Aorta (tissue), 5 donors: Measurements from ENCODE around the gene EFCC1. TPM values are rescaled to one million over a fixed set of nuclear protein-coding genes. Genes with fewer than 3 reads are reported as not detected.

Experiments used
- ATAC-seq: fragments of 200-7000 bp; cut with Tn5 transposase; one replicate; pipeline ENCODE4 v1.9.1; 2022; ENCODE audit warnings: moderate library complexity; ENCODE audit not compliant: low FRiP score
- DNase-seq, 2 donors: peaks; one replicate each; pipeline ENCODE4 v3.0.0-alpha.2; 2020
- H3K27ac ChIP-seq, 2 donors: one replicate each; pipeline ENCODE4 v1.5.1; 2013; ENCODE audit warnings: low read length in 2 of 2, mild to moderate bottlenecking in 2 of 2, moderate library complexity in 2 of 2, control low read depth in 1 of 2, inconsistent platforms in 1 of 2, low read depth in 1 of 2
- H3K27me3 ChIP-seq, 2 donors: one replicate each; pipeline ENCODE4 v1.6.1; 2013; ENCODE audit warnings: control low read depth in 1 of 2, low read length in 1 of 2, mild to moderate bottlenecking in 1 of 2, moderate library complexity in 1 of 2; ENCODE audit not compliant: insufficient read depth in 2 of 2, control insufficient read depth in 1 of 2
- H3K36me3 ChIP-seq, 2 donors: one replicate each; pipeline ENCODE4 v1.6.1; 2013; ENCODE audit warnings: control low read depth in 1 of 2, low read length in 1 of 2, mild to moderate bottlenecking in 1 of 2; ENCODE audit not compliant: insufficient read depth in 2 of 2, control insufficient read depth in 1 of 2
- H3K4me1 ChIP-seq, 2 donors: one replicate each; pipeline ENCODE4 v1.6.1; 2013; ENCODE audit warnings: low read length in 2 of 2, control low read depth in 1 of 2, mild to moderate bottlenecking in 1 of 2, moderate library complexity in 1 of 2; ENCODE audit not compliant: insufficient read depth in 2 of 2, control insufficient read depth in 1 of 2
- H3K4me3 ChIP-seq, 2 donors: one replicate each; pipeline ENCODE4 v1.5.1; 2013; ENCODE audit warnings: low read length in 2 of 2, control low read depth in 1 of 2, mild to moderate bottlenecking in 1 of 2
- H3K9me3 ChIP-seq: one replicate; pipeline ENCODE4 v1.6.1; 2013; ENCODE audit warnings: mild to moderate bottlenecking, low read length; ENCODE audit not compliant: control insufficient read depth
- WGBS, 2 donors: extraction: QIAGEN DNeasy Blood & Tissue Kit; methylation state at CpG; one replicate each; pipeline ENCODE4 v1.1.7; 2013; 5-methylcytosine and 5-hydroxymethylcytosine counted together
- intact Hi-C, 2 donors: fragments of 100-400 bp; cut with DNase I; formaldehyde crosslinking; loops; one replicate each; pipeline versions ENCODE4 v1.14.2 to v1.15.0; 2022
- polyA plus RNA-seq, 2 donors: library from polyadenylated mRNA; stranded (reverse); fragments of 200-250 nt; gene quantifications; one replicate each; pipeline ENCODE4 v1.2.3, GENCODE V29; 2013
- total RNA-seq, 2 donors: library from RNA; stranded (reverse); fragmentation: NEBNext Ultra II Directional; extraction: Animal tissue kit (Norgen Biotek cat#: 25700); gene quantifications; one replicate each; pipeline ENCODE4 v1.2.1, GENCODE V29; 2021
- donor health status: healthy with polysubstance abuse.
- donor health status: Bipolar disorder and iron deficiency.
- donor health status: DM: no; HTN: no; CAD: no.
- donor health status: DM: no; HTN: no; CAD: no.
- donor health status: DM: yes; HTN: yes; CAD: no.

Gene EFCC1
- total and polyA plus RNA-seq, 4 donors, result 0.13 to 3.1 (median 1.0) TPM

DNA sequence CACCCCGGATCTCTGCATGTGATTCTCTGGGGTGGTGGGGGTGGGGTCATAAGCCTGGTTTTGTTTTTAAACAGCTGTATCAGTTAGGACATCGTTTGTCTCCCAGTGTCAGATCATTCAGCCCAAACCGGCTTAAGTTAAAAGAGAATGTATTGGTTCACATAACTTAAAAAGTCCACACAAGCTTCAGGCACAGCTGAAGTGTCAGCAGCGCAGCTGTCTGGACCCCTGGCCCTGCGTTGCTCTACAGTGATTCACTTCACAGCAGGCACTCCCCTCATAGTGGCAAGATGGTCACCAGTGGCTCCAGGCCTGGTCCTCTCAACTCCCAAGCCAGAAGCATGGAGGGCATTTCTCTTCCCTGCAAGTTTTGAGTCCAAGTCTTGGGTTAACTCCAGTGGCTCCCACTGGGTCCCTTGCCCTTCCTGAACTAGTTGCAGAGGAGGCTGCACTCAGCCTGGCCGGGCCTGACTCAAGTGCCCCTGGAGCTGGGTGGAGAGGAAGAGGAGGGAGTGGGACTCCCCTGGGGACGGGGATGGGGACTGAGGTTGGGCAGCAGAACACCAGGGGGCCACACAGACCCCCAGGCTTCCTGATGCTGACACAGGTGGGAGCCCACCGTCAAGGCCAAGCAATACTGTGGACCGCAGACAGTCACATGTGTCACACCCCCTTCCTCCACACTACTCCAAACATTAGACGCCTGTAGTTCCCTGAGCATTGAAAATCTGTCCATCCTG lies 30.5 kb downstream of the EFCC1 start:
- Histone ChIP-seq H3K9me3 (no peaks in the 10 kb centered on the region), H3K4me1 (no peaks in the 10 kb centered on the region), H3K4me3 (no peak overlapping the region), H3K36me3 (no peaks in the 10 kb centered on the region), H3K27me3 (no peaks in the 10 kb centered on the region), H3K27ac (no peak overlapping the region)
- WGBS, 2 donors, result 83 to 87% methylated on average over 10 of the region's 10 CpGs
- DNase-seq (peak in 1 of 2 donors; percentile 51), ATAC-seq (no peak)
- intact Hi-C loops, result no loop called here

DNA sequence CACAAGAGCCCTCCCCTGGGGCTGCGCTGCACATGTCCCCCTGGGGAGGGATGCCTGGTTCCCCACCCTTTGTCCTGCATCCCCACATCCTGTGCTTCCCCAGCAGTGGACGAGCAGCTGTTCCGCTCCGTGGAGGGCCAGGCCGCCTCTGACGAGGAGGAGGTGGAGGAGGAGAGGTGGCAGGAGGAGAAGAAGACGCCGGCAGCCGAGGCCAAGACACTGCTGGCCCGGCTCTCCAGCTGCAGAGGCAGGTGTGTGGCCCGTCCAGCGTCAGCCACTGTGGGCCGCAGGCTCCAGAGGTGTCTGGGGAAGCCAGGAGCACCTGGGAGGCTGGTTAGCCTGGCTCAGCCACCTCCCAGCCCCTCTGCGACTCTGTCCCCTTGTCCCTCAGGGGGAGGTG lies 31.6 kb downstream of the EFCC1 start:
- no peaks in the 10 kb centered on the region for H3K9me3 ChIP-seq
- ATAC-seq (no peak), DNase-seq (peak in 1 of 2 donors; percentile 61)
- H3K27me3 ChIP-seq, result no peaks in the 10 kb centered on the region
- no peak overlapping the region for H3K27ac ChIP-seq
- WGBS, 2 donors, result 90 to 92% methylated on average over 13 to 14 of the region's 14 CpGs
- no peak overlapping the region for H3K4me3 ChIP-seq
- intact Hi-C loops, result no loop called here
- no peaks in the 10 kb centered on the region for H3K4me1 ChIP-seq
- no peaks in the 10 kb centered on the region for H3K36me3 ChIP-seq

DNA sequence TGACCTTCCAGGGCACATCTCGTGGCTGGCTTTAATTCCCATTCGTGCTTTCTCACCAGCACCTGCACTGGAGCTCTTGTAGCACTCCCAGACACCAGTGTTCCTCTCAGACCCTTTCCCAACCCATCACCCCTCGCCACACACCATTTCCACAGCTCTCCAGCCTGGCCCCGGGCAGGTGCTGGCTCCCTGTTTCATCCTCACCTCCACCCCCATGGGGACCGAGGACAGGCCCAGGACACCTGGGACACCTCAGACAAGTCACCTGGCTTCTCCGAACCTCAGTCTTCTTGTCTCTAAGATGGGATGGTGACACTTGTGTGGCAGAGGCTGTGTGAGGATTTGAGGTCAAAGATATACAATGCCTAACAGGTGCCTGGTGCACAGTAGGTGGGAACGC lies 32.0 kb downstream of the EFCC1 start:
- Histone ChIP-seq H3K27ac (no peak overlapping the region), H3K36me3 (no peaks in the 10 kb centered on the region), H3K4me3 (no peak overlapping the region), H3K4me1 (no peaks in the 10 kb centered on the region), H3K9me3 (no peaks in the 10 kb centered on the region), H3K27me3 (no peaks in the 10 kb centered on the region)
- no peak for ATAC-seq
- peak in 1 of 2 donors; percentile 50 for DNase-seq
- 91 to 93% methylated on average over 7 of the region's 7 CpGs for WGBS, 2 donors
- intact Hi-C loops, result no loop called here

DNA sequence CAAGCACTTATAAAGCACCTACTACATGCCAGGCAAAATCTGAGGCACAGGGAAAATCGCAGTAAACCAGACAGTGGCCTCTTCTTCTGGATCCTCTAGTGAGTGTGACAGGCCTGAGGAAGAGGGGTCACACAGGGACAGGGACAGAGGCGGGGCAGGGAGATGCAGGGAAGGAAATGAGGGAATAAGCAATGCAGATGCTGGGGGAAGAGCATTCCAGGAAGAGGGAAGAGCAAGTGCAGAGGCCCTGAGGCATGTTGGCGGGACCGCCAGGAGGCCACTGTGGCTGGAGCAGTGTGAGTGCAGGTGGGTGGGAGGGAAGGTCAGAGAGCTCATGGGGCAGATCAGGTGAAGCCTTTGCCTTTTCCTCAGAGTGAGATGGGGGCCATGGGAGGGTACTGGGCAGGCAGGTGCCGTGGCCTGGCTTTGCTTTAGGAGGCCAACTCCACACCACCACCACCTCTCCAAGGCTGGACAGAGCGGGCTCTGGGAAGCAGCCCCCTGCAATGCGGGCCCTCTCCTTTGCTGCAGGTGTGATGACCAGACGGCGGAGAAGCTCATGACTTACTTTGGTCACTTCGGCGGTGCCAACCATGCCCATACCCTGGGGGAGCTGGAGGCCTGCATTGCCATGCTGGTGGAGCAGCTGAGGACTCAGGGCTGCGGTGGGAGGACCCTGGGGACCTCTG lies 32.7 kb downstream of the EFCC1 start:
- no peaks in the 10 kb centered on the region for H3K36me3 ChIP-seq
- DNase-seq (peak in 1 of 2 donors; percentile 68), ATAC-seq (no peak)
- WGBS, 2 donors, result 94 to 96% methylated on average over 12 of the region's 12 CpGs
- no peaks in the 10 kb centered on the region for H3K27me3 ChIP-seq
- no peak overlapping the region for H3K27ac ChIP-seq
- no peaks in the 10 kb centered on the region for H3K9me3 ChIP-seq
- no peaks in the 10 kb centered on the region for H3K4me1 ChIP-seq
- intact Hi-C loops, result no loop called here
- no peak overlapping the region for H3K4me3 ChIP-seq

DNA sequence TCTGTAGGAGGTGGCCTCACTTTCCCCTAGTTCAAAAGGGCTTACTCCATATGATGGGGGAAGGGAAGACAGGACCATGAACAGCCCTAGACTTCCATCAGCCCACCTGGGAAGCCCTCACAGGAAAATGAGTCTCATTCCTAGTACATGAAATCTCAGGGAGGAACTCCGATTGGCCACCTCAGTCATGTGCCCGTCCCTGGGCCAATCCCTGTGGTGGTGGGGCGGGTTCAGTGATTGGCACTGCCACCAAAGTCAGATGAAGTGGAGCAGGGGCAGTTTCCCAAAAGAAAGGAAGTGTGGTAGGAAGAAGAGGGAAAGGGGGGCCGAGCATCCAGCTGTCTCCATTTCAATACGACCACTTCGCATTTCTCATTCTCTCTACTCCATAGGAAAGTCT lies 33.5 kb downstream of the EFCC1 start:
- Histone ChIP-seq H3K27ac (no peak overlapping the region), H3K27me3 (no peaks in the 10 kb centered on the region), H3K9me3 (no peaks in the 10 kb centered on the region), H3K36me3 (no peaks in the 10 kb centered on the region), H3K4me1 (no peaks in the 10 kb centered on the region), H3K4me3 (no peak overlapping the region)
- WGBS, 2 donors, result 91 to 92% methylated on average over 6 of the region's 6 CpGs
- ATAC-seq, result no peak
- intact Hi-C loops, result no loop called here
- peak in 1 of 2 donors; percentile 49 for DNase-seq

DNA sequence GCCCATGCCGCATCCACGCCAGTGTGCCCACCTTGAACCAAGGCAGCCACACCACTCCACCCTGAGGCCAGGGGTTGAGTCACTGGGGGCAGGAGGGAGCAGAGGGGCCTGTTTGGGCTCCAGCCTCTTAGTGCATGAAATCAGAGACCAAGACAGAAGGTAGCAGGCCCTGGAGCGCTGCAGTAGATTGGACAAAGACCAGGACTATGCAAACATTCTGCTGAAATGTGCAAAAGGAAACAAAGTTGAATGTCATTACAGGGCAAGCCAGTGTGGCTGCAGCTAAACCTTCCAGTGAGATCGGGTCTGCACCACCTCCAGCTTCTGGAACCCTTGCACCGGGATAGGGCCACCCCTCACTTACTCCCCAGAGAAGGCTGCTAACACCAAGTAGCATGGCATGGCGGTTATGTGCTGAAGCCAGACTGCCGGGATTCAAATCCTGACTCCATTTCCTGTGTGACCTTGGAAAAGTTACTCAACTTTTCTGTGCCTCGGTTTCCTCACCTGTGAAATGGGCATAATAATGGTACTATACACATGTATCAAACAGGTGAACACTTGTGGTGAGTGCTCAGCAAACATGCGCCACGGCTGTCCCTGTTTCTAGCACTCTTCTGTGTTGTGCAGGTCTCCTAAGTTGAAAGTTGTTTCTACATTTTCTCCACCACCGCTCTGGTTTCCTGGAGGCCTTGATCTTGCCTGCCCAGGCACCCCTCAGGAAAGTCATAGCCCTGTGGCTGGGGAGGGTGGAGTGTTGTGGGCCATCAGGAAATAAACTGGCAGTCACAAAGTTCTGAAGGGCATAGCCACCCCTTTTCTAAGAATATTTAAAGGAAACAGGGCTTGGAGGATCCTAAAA lies 34.5 kb downstream of the EFCC1 start:
- H3K27ac ChIP-seq, result no peak overlapping the region
- no peak for ATAC-seq
- H3K4me3 ChIP-seq, result no peak overlapping the region
- H3K4me1 ChIP-seq, result no peaks in the 10 kb centered on the region
- H3K27me3 ChIP-seq, result no peaks in the 10 kb centered on the region
- H3K36me3 ChIP-seq, result no peaks in the 10 kb centered on the region
- no peaks in the 10 kb centered on the region for H3K9me3 ChIP-seq
- WGBS, 2 donors, result 82 to 86% methylated on average over 11 of the region's 11 CpGs
- intact Hi-C loops, result no loop called here
- DNase-seq, result peak in 1 of 2 donors; percentile 44

DNA sequence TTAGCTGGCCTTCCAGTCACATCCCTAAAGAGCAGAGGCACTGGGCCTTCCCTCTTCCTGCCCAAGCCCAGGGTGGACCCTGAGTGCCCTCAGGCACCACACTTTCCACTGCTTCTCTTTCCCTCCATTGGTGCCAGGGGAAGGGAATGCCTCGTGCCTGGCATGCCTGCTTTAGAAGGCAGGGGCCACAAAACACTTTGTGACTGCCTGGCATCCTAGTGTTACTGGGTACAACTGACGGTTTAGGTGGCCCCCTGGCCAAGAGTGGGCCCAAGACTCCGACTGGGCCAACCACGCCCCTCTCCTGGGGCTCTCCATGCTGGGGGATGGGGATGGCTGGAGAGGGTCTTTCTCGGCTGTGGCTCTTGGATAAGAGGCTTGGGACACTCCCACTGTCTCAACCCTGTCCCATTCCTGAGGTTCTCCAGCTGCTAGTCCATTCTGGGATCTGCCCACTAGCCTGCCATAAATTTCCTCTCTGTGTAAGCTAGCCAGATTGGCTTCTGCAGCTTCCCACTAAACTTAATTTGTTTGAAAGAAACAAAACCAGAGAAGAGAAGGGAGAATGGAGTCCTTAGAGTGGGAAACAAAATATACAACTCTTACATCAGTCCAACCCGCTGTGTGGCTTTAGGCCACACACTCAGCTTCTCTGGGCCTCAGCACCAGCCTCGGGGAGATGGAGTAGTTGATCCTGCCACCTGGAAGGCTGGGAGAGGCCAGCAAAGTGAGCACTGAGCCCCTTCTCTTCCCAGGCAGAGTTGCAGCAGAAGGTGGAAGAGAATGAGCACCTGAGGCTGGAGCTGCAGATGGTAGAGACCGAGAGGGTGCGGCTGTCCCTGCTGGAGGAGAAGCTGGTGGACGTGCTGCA lies 35.4 kb downstream of the EFCC1 start:
- no peaks in the 10 kb centered on the region for H3K36me3 ChIP-seq
- intact Hi-C loops, result no loop called here
- no peak for ATAC-seq
- peak in 1 of 2 donors; percentile 59 for DNase-seq
- H3K4me1 ChIP-seq, result no peaks in the 10 kb centered on the region
- no peaks in the 10 kb centered on the region for H3K27me3 ChIP-seq
- no peaks in the 10 kb centered on the region for H3K9me3 ChIP-seq
- H3K27ac ChIP-seq, result no peak overlapping the region
- H3K4me3 ChIP-seq, result no peak overlapping the region
- WGBS, 2 donors, result 86 to 88% methylated on average over 10 of the region's 10 CpGs

DNA sequence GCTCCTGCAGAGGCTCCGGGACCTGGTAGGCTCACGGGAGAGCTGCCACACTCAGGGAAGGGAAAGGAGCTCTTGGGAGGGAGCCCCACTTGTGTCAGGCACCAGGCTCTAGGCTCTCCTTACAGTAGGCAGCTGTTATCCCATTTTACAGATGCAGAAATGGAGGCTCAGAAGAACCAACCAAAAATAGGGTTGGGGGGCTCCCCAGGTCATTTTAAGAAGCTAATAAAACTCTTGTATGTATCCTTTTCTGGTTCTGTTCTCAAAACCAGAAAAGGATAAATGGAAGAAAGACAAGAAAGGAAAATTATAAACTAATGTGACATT lies 36.0 kb downstream of the EFCC1 start:
- Histone ChIP-seq H3K27ac (no peak overlapping the region), H3K4me1 (no peaks in the 10 kb centered on the region), H3K9me3 (no peaks in the 10 kb centered on the region), H3K36me3 (no peaks in the 10 kb centered on the region), H3K27me3 (no peaks in the 10 kb centered on the region), H3K4me3 (no peak overlapping the region)
- DNase-seq (no peak), ATAC-seq (no peak)
- 0 to 2% methylated on average over 2 of the region's 2 CpGs for WGBS, 2 donors
- intact Hi-C loops, result no loop called here
